Glomerular visceral epithelial cell (primary cell): ENCODE data around the gene BBOX1.
"Not testable (repeated sequence)": the region's sequence is repeated elsewhere in the genome, so short reads cannot be mapped to it uniquely, and the experiment has no call there.

Experiments
- DNase-seq: peaks from one replicate; pipeline ENCODE4 v3.0.0-alpha.2; 2016; ENCODE audit errors: extremely low spot score

Gene BBOX1

GRCh38 chr11:27083782-27084181 lies 43.2 kb downstream of the BBOX1 start:
- DNase-seq, result no peak

DNA sequence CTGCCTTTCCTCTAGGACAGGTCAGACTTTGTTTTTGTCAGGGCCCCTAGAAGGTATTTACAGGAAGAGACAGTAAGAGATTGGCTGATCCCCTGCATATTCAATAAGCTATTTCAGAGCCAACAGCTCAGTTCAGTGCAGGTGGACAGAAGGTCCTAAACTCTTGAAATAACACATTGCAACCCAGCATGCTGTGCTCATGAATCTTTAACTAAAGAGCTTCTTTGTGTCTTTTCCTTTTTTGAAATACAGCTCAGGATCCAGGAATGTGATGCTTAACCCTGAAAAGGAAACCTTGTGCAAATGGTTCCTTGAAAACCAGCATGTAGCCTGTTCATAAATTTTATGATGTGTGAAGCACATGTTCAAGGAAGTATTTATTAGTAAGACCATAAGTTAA lies 43.9 kb downstream of the BBOX1 start:
- no peak for DNase-seq

DNA sequence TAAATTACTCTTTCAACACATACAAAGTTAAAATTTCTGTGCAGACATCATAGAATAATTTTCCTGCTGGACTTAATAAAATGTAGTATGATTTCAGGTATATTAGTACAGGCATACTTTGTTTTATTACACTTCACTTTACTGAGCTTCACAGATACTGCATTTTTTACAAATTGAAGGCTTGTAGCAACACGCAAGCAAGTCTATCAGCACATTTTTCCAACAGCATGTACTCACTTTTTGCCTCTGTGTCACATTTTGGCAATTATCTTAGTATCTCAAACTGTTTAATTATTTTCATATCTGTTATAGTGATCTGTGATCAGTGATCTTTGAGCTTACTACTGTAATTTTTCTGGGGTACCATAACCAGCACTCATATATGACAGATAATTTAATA lies 44.5 kb downstream of the BBOX1 start:
- DNase-seq, result no peak

DNA sequence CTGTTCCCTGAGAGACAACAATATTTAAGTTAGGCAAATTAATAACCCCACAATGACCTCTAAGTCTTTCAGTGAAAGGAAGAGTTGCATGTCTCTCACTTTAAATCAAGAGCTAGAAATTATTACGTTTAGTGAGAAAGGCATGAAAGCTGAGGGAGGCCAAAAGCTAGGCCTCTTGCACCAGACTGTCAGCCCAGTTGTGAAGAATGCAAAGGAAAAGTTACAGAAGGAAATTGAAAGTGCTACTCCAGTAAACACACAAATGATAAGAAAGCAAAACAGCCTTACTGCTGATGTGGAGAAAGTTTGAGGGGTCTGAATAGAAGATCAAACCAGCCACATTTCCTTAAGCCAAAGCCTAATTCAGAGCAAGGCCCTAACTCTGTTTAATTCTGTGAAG lies 45.0 kb downstream of the BBOX1 start:
- no peak for DNase-seq

DNA sequence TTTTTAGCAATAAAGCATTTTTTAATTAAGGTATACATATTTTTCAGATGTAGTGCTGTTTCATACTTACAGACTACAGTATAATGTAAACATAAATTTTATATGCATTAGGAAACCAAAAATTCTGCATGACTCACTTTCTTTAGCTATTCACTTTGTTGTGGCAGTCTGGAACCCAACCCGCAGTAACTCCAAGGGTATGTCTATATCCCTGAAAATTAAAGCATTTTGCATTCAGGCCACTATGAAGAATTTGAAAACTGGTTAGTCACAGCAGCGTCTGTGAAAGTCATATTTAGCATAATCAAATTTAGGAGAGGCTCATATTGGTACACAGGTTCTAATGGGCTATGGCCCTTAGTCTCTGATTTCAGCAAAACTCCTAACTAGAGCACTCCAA lies 46.8 kb downstream of the BBOX1 start:
- no peak for DNase-seq

- no peak for DNase-seq
Measured at GRCh38 chr11:27088353-27088752, 47.7 kb downstream of the BBOX1 start.

DNA sequence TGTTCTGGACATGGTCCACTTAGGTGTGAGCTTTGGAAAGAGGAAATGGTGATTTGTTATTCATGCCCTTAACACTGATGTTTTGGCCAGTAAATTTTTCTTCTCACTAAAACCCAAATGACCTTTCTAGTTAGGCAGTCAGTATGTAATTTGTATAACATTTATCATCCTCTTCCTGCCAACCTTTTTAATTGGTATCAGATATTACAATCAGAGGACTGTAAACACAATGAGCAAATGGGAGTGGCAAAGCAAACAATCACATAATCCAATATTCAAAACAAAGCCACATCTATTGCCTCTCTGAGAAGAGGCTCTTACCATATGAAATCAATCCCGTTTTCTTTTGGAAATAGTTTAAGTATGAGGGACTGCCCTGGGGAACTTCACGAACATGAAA lies 49.1 kb downstream of the BBOX1 start:
- no peak for DNase-seq

GRCh38 chr11:27090357-27090948 lies 49.8 kb downstream of the BBOX1 start:
- DNase-seq, result not testable (repeated sequence)

GRCh38 chr11:27094120-27094519 lies 53.5 kb downstream of the BBOX1 start:
- DNase-seq, result no peak

DNA sequence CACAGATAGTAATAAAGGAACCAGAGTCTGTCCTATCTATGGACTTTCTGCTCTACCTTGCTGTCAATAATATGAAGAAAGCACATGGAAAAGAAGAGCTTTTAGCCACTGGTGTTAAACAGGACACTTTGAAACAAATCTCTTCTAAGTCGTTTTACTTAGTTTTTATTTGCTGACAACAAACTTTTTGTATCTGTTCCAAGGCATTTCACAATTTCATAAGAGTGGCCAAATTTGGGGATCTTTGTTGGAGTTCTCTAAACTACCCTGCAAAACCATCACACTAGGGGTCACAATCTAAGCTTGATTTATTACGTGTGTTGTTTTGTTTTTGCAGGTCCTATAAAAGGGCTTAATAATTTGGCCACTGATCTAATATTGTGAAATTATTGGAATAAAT lies 54.4 kb downstream of the BBOX1 start:
- DNase-seq, result no peak

GRCh38 chr11:27095887-27096286 lies 55.3 kb downstream of the BBOX1 start:
- DNase-seq, result no peak

GRCh38 chr11:27097551-27097950 lies 56.9 kb downstream of the BBOX1 start:
- no peak for DNase-seq

GRCh38 chr11:27100534-27100933 lies 59.9 kb downstream of the BBOX1 start:
- DNase-seq, result no peak

DNA sequence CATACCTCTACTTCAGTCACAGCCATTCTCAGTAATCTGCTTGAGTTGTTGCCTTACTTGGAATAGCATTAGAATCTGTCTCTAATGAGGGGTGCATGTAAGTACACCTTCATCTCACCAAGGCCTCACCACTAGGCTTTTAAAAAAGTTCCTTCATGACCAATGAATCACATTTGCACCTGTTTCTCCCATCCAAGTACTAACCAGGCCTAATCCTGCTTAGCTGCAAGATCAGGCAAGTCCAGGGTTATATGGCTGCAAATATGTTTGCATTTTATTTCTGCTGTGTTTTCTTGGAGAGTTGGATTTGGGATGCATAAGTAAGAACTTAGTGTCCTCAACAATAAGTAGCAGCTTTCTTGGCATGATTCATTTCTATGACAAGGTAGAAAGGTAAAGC lies 66.9 kb downstream of the BBOX1 start:
- DNase-seq, result no peak

- DNase-seq, result no peak
Measured at GRCh38 chr11:27108809-27109208, 68.2 kb downstream of the BBOX1 start.

- DNase-seq, result no peak
Measured at GRCh38 chr11:27111896-27112295, 71.3 kb downstream of the BBOX1 start.

DNA sequence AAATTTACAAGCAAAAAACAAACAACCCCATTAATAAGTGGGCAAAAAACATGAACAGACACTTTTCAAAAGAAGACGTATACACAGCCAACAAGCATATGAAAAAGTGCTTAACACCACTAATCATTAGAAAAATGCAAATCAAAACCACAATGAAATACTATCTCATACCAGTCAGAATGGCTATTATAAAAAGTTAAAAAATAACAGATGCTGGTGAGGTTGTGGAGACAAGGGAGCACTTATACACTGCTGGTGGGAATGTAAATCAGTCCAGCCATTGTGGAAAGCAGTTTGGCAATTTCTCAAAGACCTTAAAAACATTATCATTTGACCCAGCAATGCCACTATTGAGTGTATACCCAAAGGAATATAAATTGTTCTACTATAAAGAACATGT lies 72.3 kb downstream of the BBOX1 start:
- no peak for DNase-seq

DNA sequence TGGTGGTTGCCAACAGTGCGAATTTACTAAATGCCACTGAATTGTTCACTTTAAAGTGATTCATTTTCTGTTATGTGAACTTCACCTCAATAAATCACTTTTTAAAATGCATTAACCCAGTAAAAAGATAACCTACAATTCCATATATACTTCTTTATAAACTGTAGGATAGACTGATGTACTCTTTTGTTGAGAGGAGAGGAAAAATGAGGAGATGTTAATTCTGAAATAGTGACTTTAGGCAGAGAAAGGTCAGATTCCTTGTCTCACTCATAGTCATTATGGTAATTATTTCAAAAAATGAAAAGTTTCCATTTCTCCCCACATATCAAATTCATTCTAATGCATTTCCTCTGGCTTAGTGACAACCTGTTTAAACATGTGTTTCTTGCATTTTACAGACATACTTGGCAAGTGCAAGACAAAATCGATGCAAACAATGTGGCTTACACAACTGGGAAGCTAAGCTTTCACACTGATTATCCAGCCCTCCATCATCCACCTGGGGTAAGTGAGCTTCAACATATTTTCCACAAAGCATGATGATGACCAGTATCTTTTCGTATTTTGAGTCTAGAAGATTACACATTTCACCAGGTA lies 74.5 kb downstream of the BBOX1 start:
- DNase-seq, result no peak

DNA sequence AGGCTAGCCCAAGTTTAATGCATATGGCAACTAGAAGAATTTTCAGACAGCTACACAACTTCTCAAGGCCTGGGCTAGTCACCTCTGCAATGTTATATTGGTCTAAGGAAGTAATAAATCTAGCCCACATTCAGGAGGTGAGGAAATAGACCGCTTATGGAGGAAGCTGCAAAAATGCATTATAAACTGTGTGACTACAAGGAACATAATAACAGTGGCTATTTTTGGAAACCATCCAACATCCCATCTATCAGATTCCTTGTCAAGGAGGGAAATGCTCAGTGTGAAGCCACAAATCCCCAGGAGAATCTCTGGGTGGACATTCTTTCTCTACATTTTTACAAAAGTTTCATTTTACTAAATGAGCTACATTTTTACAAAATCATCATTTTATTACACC lies 76.1 kb downstream of the BBOX1 start:
- no peak for DNase-seq

- DNase-seq, result no peak
Measured at GRCh38 chr11:27118371-27118770, 77.8 kb downstream of the BBOX1 start.

DNA sequence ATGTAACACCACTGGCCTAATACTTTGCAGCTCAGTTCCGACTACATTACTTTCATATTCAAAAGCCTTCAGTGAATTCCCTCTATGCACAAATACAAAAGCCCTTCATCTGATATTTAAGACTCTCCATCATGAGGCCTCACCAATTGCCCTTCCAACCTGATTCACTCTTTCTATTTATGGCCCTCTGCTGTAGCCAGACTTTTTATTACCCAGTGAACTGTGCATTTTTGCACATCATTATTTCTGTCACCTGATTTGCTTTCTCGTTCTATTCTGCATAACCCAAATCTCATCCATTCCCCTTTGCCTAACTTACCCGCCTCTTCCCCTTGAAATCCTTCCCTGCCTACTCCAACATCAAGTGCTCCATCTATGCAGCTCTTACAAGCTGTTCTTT lies 78.3 kb downstream of the BBOX1 start:
- DNase-seq, result no peak

- no peak for DNase-seq
Measured at GRCh38 chr11:27119396-27119795, 78.8 kb downstream of the BBOX1 start.

GRCh38 chr11:27120211-27120610 lies 79.6 kb downstream of the BBOX1 start:
- DNase-seq, result no peak

GRCh38 chr11:27122001-27122400 lies 81.4 kb downstream of the BBOX1 start:
- no peak for DNase-seq
